GM12872 (cell line): ENCODE data around the gene ZNF202.

Source experiments
- CTCF ChIP-seq: IDR thresholded peaks from 3 replicates; pipeline ENCODE4 v1.5.1; 2011; ENCODE audit warnings: low read depth, mild to moderate bottlenecking, low read length, moderate library complexity; ENCODE audit not compliant: insufficient read depth

The ZNF202 gene

GRCh38 chr11:123707606-123708205, 33.8 kb downstream of the ZNF202 start:
- peak; percentile 64 for TF ChIP-seq CTCF

GRCh38 chr11:123707206-123707605, 34.3 kb downstream of the ZNF202 start:
- TF ChIP-seq CTCF, result no peak

- no peak for TF ChIP-seq CTCF
Measured at GRCh38 chr11:123704341-123704740, 37.1 kb downstream of the ZNF202 start.

GRCh38 chr11:123702696-123703095, 38.8 kb downstream of the ZNF202 start:
- TF ChIP-seq CTCF, result no peak

- TF ChIP-seq CTCF, result no peak
Measured at GRCh38 chr11:123702139-123702538, 39.3 kb downstream of the ZNF202 start.

- TF ChIP-seq CTCF, result no peak
Measured at GRCh38 chr11:123700772-123701171, 40.7 kb downstream of the ZNF202 start.

GRCh38 chr11:123698546-123699127, 42.8 kb downstream of the ZNF202 start:
- TF ChIP-seq CTCF, result no peak
